DND-41 (cell line): Measurements from ENCODE around the gene HES6.
A peak's percentile ranks its signal among the peaks of the same experiment; 100 is the strongest.

Experiments used
- CTCF ChIP-seq: IDR thresholded peaks from 2 replicates; pipeline ENCODE4 v1.5.1; 2012; ENCODE audit warnings: borderline replicate concordance, low read length, moderate library complexity, mild to moderate bottlenecking; ENCODE audit not compliant: poor library complexity, severe bottlenecking; ENCODE audit errors: extremely low read depth
- EZH2 ChIP-seq: IDR thresholded peaks from 3 replicates; pipeline ENCODE4 v1.6.1; 2012; ENCODE audit warnings: borderline replicate concordance, low read depth, mild to moderate bottlenecking, moderate library complexity, low read length, inconsistent platforms; ENCODE audit not compliant: severe bottlenecking

- TF ChIP-seq CTCF (peak; percentile 34), EZH2 (no peak)
These were observed 37.9 kb upstream of the HES6 start for GRCh38 chr2:238277695-238278094.
